H1 (cell line): Measurements from ENCODE around the gene OR11H7. TPM values are rescaled to one million over a fixed set of nuclear protein-coding genes. Genes with fewer than 3 reads are reported as not detected.

ENCODE experiments used
- CTCF ChIA-PET: fragments of 300-600 bp; sonication (Branson Sonifier 250); formaldehyde crosslinking; loops from one replicate; lab custom pipeline; 2021; ENCODE audit not compliant: partially characterized antibody; lab: Charles Lee
- POLR2A ChIA-PET: fragments of 300-600 bp; sonication (Branson Sonifier 250); formaldehyde crosslinking; loops from one replicate; lab custom pipeline; 2021; ENCODE audit warnings: inconsistent platforms; ENCODE audit not compliant: partially characterized antibody; lab: Charles Lee
- DNase-seq, 2 experiments: peaks; one replicate each; pipeline versions ENCODE4 v3.0.0 to v3.0.0-alpha.2; 2010 to 2022; ENCODE audit warnings: low spot score in 2 of 2, low read depth in 1 of 2, mixed read lengths in 1 of 2
- FAIRE-seq: peaks from 2 replicates; lab custom pipeline; 2011; peaks lifted over from hg19 to GRCh38; lab: Jason Lieb, UNC
- H2AFZ ChIP-seq: 2 replicates; pipeline ENCODE4 v1.8.1; 2012; ENCODE audit warnings: low read length, inconsistent platforms
- H2AK5ac ChIP-seq: 2 replicates; pipeline ENCODE4 v1.6.1; 2013; ENCODE audit warnings: low read depth, low read length
- H2BK120ac ChIP-seq: replicated peaks from 2 replicates; pipeline ENCODE3; 2013; ENCODE audit warnings: low read depth, low read length, inconsistent platforms
- H2BK12ac ChIP-seq: 2 replicates; pipeline ENCODE4 v1.6.1; 2013; ENCODE audit warnings: low read depth, low read length
- H2BK15ac ChIP-seq: 2 replicates; pipeline ENCODE4 v1.6.1; 2013; ENCODE audit warnings: low read length
- H2BK20ac ChIP-seq: 2 replicates; pipeline ENCODE4 v1.6.1; 2013; ENCODE audit warnings: low read length
- H2BK5ac ChIP-seq: 2 replicates; pipeline ENCODE4 v1.6.1; 2013; ENCODE audit warnings: low read depth, low read length
- H3K14ac ChIP-seq: 2 replicates; pipeline ENCODE4 v1.6.1; 2013; ENCODE audit warnings: inconsistent platforms; ENCODE audit not compliant: insufficient read length
- H3K18ac ChIP-seq: 2 replicates; pipeline ENCODE4 v1.6.1; 2013; ENCODE audit warnings: low read length; ENCODE audit errors: extremely low read depth
- H3K23ac ChIP-seq: 2 replicates; pipeline ENCODE4 v1.6.1; 2013; ENCODE audit warnings: inconsistent platforms; ENCODE audit not compliant: insufficient read length
- H3K23me2 ChIP-seq: 2 replicates; pipeline ENCODE4 v1.6.1; 2013; ENCODE audit warnings: low read depth, low read length
- H3K27ac ChIP-seq: 2 replicates; pipeline ENCODE4 v1.6.1; 2011; ENCODE audit warnings: low read depth, low read length, inconsistent platforms
- H3K27me3 ChIP-seq, 4 experiments: replicated peaks in 1 of 4; 1 replicate in 1 of 4; 2 replicates in 3 of 4; pipeline versions ENCODE4 v1.6.1 to v1.8.1; 2011 to 2013; ENCODE audit warnings: low read length in 3 of 4, mild to moderate bottlenecking in 3 of 4, inconsistent platforms in 2 of 4, mixed read lengths in 2 of 4, moderate library complexity in 1 of 4; ENCODE audit not compliant: control insufficient read depth in 3 of 4, insufficient read depth in 3 of 4; ENCODE audit errors: extremely low read depth in 1 of 4
- H3K36me3 ChIP-seq, 4 experiments: 2 replicates each; pipeline versions ENCODE4 v1.6.1 to v1.8.1; 2011 to 2013; ENCODE audit warnings: mild to moderate bottlenecking in 4 of 4, low read length in 3 of 4, moderate library complexity in 2 of 4, control low read depth in 1 of 4, inconsistent platforms in 1 of 4; ENCODE audit not compliant: insufficient read depth in 4 of 4, control insufficient read depth in 2 of 4
- H3K4ac ChIP-seq: replicated peaks from 2 replicates; pipeline ENCODE3; 2013; ENCODE audit warnings: low read length, low read depth, mixed read lengths, inconsistent platforms; ENCODE audit not compliant: insufficient read length
- H3K4me1 ChIP-seq, 4 experiments: replicated peaks in 1 of 4; 1 replicate in 1 of 4; 2 replicates in 3 of 4; pipeline versions ENCODE4 v1.6.1 to v1.8.1; 2011 to 2013; ENCODE audit warnings: low read length in 3 of 4, inconsistent platforms in 2 of 4, mixed read lengths in 1 of 4; ENCODE audit not compliant: insufficient read depth in 4 of 4, control insufficient read depth in 3 of 4
- H3K4me2 ChIP-seq, 2 experiments: 2 replicates each; pipeline versions ENCODE4 v1.6.1 to v1.8.1; 2011 to 2013; ENCODE audit warnings: low read depth in 2 of 2, low read length in 2 of 2, control low read depth in 1 of 2, inconsistent platforms in 1 of 2, mild to moderate bottlenecking in 1 of 2; ENCODE audit not compliant: insufficient read depth in 1 of 2
- H3K4me3 ChIP-seq, 4 experiments: fragments of 200-600, 300-600 bp in 1 of 4; sonication (generic), shearing (Covaris generic), sonication (Bioruptor Twin) in 1 of 4; 2 replicates each; pipeline versions ENCODE4 v1.5.1 to v1.8.1; 2011 to 2016; ENCODE audit warnings: low read length in 4 of 4, low read depth in 3 of 4, control low read depth in 2 of 4, inconsistent platforms in 2 of 4, mild to moderate bottlenecking in 2 of 4, mixed read lengths in 1 of 4, moderate library complexity in 1 of 4; ENCODE audit not compliant: insufficient read depth in 2 of 4; ENCODE audit errors: extremely low read depth in 1 of 4
- H3K56ac ChIP-seq: replicated peaks from 2 replicates; pipeline ENCODE3; 2013; ENCODE audit warnings: low read depth, mild to moderate bottlenecking, mixed read lengths, low read length, inconsistent platforms; ENCODE audit not compliant: insufficient read length
- H3K79me1 ChIP-seq: 2 replicates; pipeline ENCODE4 v1.6.1; 2013; ENCODE audit warnings: low read depth, low read length, control low read depth
- H3K79me2 ChIP-seq, 2 experiments: 2 replicates each; pipeline versions ENCODE4 v1.6.1 to v1.8.1; 2012 to 2013; ENCODE audit warnings: low read length in 2 of 2, mild to moderate bottlenecking in 2 of 2, inconsistent platforms in 1 of 2; ENCODE audit not compliant: insufficient read depth in 2 of 2, control insufficient read depth in 1 of 2
- H3K9ac ChIP-seq, 4 experiments: replicated peaks in 1 of 4; 1 replicate in 1 of 4; 2 replicates in 3 of 4; pipeline versions ENCODE4 v1.6.1 to v1.8.1; 2011 to 2013; ENCODE audit warnings: low read depth in 3 of 4, low read length in 3 of 4, control low read depth in 2 of 4, mild to moderate bottlenecking in 2 of 4, moderate library complexity in 2 of 4, inconsistent platforms in 1 of 4; ENCODE audit errors: extremely low read depth in 1 of 4
- H3K9me3 ChIP-seq, 2 experiments: 2 replicates each; pipeline versions ENCODE4 v1.6.1 to v1.8.1; 2012 to 2013; ENCODE audit warnings: mild to moderate bottlenecking in 2 of 2, moderate library complexity in 2 of 2, control low read depth in 1 of 2, inconsistent platforms in 1 of 2, low read depth in 1 of 2, low read length in 1 of 2, mixed read lengths in 1 of 2; ENCODE audit not compliant: insufficient read depth in 2 of 2
- H4K20me1 ChIP-seq, 2 experiments: replicated peaks in 1 of 2; 2 replicates each; pipeline versions ENCODE3 to v1.8.1; 2011 to 2013; ENCODE audit warnings: inconsistent platforms in 2 of 2, low read length in 2 of 2, mild to moderate bottlenecking in 1 of 2; ENCODE audit not compliant: insufficient read depth in 2 of 2, control insufficient read depth in 1 of 2
- H4K5ac ChIP-seq: 2 replicates; pipeline ENCODE4 v1.6.1; 2013; ENCODE audit warnings: low read length, low read depth, mixed read lengths, inconsistent platforms; ENCODE audit not compliant: insufficient read length
- H4K8ac ChIP-seq: 2 replicates; pipeline ENCODE4 v1.8.0; 2013; ENCODE audit warnings: mild to moderate bottlenecking, moderate library complexity, low read length, inconsistent platforms; ENCODE audit not compliant: insufficient read depth; ENCODE audit errors: extremely low read depth
- H4K91ac ChIP-seq: replicated peaks from 2 replicates; pipeline ENCODE3; 2013; ENCODE audit warnings: low read length, mixed read lengths, inconsistent platforms; ENCODE audit not compliant: insufficient read length
- EP300 ChIP-seq, 2 experiments: IDR thresholded peaks; 1 replicate in 1 of 2; 2 replicates in 1 of 2; pipeline ENCODE4 v1.6.1; 2011 to 2012; ENCODE audit warnings: low read depth in 2 of 2, low read length in 2 of 2, mild to moderate bottlenecking in 2 of 2, borderline replicate concordance in 1 of 2, inconsistent platforms in 1 of 2, moderate library complexity in 1 of 2
- HDAC2 ChIP-seq, 2 experiments: fragments of 300-600 bp in 1 of 2; sonication (generic) in 1 of 2; IDR thresholded peaks; 2 replicates each; pipeline ENCODE4 v1.6.1; 2011 to 2012; ENCODE audit warnings: low read depth in 2 of 2, low read length in 2 of 2, mild to moderate bottlenecking in 2 of 2, moderate library complexity in 2 of 2, borderline replicate concordance in 1 of 2, inconsistent platforms in 1 of 2
- HDAC6 ChIP-seq: IDR thresholded peaks from one replicate; pipeline ENCODE4 v1.7.1; 2012; ENCODE audit warnings: low read depth, mild to moderate bottlenecking, inconsistent platforms, low read length, moderate library complexity
- KDM1A ChIP-seq: fragments of 200-600, 300-600 bp; sonication (generic); IDR thresholded peaks from 2 replicates; pipeline ENCODE4 v1.7.1; 2016; ENCODE audit warnings: mild to moderate bottlenecking, low read length, borderline replicate concordance
- KDM4A ChIP-seq: IDR thresholded peaks from one replicate; pipeline ENCODE4 v1.7.1; 2012; ENCODE audit warnings: low read depth, mild to moderate bottlenecking, moderate library complexity, low read length, inconsistent platforms; ENCODE audit not compliant: severe bottlenecking
- KDM5A ChIP-seq: fragments of 200-600 bp; IDR thresholded peaks from 2 replicates; pipeline ENCODE4 v1.7.1; 2012; ENCODE audit warnings: mild to moderate bottlenecking, low read length, inconsistent platforms, mixed read lengths
- NRF1 ChIP-seq: IDR thresholded peaks from 2 replicates; pipeline ENCODE4 v1.6.1; 2011; ENCODE audit warnings: mild to moderate bottlenecking, low read depth, low read length, improper control_type of control experiment
- POLR2A ChIP-seq, 2 experiments: IDR thresholded peaks; 1 replicate in 1 of 2; 2 replicates in 1 of 2; pipeline ENCODE4 v1.6.1; 2011; ENCODE audit warnings: low read depth in 2 of 2, low read length in 2 of 2, mild to moderate bottlenecking in 2 of 2; ENCODE audit errors: control extremely low read depth in 1 of 2
- RAD21 ChIP-seq, 2 experiments: IDR thresholded peaks in 1 of 2; conservative IDR thresholded peaks in 1 of 2; 2 replicates each; pipeline ENCODE4 v1.6.1; 2011; ENCODE audit warnings: low read depth in 2 of 2, low read length in 2 of 2, improper control_type of control experiment in 1 of 2, inconsistent platforms in 1 of 2, mild to moderate bottlenecking in 1 of 2, moderate library complexity in 1 of 2
- RBBP5 ChIP-seq: IDR thresholded peaks from 2 replicates; pipeline ENCODE4 v1.7.1; 2012; ENCODE audit warnings: low read depth, mild to moderate bottlenecking, inconsistent platforms, low read length, moderate library complexity, borderline replicate concordance
- RXRA ChIP-seq: IDR thresholded peaks from 2 replicates; pipeline ENCODE4 v1.6.1; 2011; ENCODE audit warnings: low read depth, mild to moderate bottlenecking, low read length, moderate library complexity; ENCODE audit not compliant: insufficient read depth
- SIRT6 ChIP-seq: IDR thresholded peaks from one replicate; pipeline ENCODE4 v1.7.1; 2012; ENCODE audit warnings: low read length, inconsistent platforms
- WGBS, 2 experiments: shearing (Covaris generic) in 1 of 2; methylation state at CpG; one replicate each; pipeline versions ENCODE4 v1.1.6 to v1.1.7; 2013 to 2015; ENCODE audit warnings: low lambda C conversion rate in 2 of 2, mixed read lengths in 2 of 2, inconsistent platforms in 1 of 2, low coverage in 1 of 2, missing lambda C conversion rate in 1 of 2; ENCODE audit not compliant: insufficient replicate concordance in 2 of 2, insufficient coverage in 1 of 2, insufficient read length in 1 of 2; ENCODE audit errors: extremely low coverage in 1 of 2, missing lambda C conversion rate in 1 of 2; 5-methylcytosine and 5-hydroxymethylcytosine counted together
- polyA plus RNA-seq, 7 experiments: library from polyadenylated mRNA; depleted of rRNA in 3 of 7; stranded (reverse) in 5 of 7; unstranded in 2 of 7; fragments of >200 nt in 5 of 7; fragments of 200-250 nt in 2 of 7; gene quantifications; 1 replicate in 5 of 7; 2 replicates in 1 of 7; 4 replicates in 1 of 7; pipeline versions ENCODE4 v1.2.1 to v1.2.3, GENCODE V29; 2011 to 2013; ENCODE audit warnings: missing spikeins in 2 of 7, mixed read lengths in 2 of 7
- total RNA-seq: library from RNA; stranded (reverse); fragmentation: NEBNext Ultra II Directional; extraction: Animal tissue kit (Norgen Biotek cat#: 25700); gene quantifications from 2 replicates; pipeline ENCODE4 v1.2.1, GENCODE V29; 2021
- TF ChIP-seq, protein P1 (sequence below): IDR thresholded peaks from 2 replicates; pipeline ENCODE4 v1.6.1; 2011; ENCODE audit warnings: low read length, improper control_type of control experiment

Gene OR11H7
- total and polyA plus RNA-seq, 2 of the 8 experiments (the other 6 are each of a cell fraction or from before 2014, with no cell fraction given): not detected

DNA sequence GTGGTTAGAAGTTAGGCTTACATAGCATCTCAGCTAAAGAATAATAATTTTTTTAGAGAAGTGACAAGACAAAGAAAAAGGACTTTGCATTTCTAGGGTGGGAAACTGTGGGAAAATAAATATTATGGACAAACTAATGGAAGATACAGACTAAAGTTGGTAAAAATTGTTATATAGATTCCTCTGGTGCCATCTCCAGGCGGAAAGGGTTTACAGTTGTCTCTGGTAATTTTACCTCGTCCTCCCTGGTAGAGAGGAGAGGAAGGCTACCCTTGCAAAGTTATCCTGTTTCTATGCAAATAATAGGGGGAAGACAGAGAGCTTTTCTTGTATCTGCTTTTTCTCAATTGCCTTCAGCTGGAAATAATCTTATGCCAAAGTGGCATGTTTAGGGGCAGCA is 32.9 kb upstream of the OR11H7 start:
- Histone ChIP-seq H4K20me1 (no peaks in the 10 kb centered on the region), H2AFZ (no peak overlapping the region), H3K27ac (no peak overlapping the region), H3K4ac (no peak overlapping the region), H2AK5ac (no peak overlapping the region), H4K91ac (no peak overlapping the region), H3K9me3 (peaks cover 56 to 78% of the 10 kb centered on the region in 2 experiments), H2BK120ac (no peak overlapping the region), H3K14ac (no peak overlapping the region), H4K5ac (no peak overlapping the region), H3K4me3 (no peak overlapping the region), H3K23ac (no peak overlapping the region), H3K9ac (no peak overlapping the region), H3K56ac (no peak overlapping the region), H2BK20ac (no peak overlapping the region), H2BK15ac (no peak overlapping the region), H3K4me1 (no peaks in the 10 kb centered on the region), H2BK5ac (no peak overlapping the region), H3K79me1 (no peaks in the 10 kb centered on the region), H3K27me3 (no peaks in the 10 kb centered on the region), H3K4me2 (no peak overlapping the region), H4K8ac (no peak overlapping the region), H3K23me2 (no peaks in the 10 kb centered on the region), H3K36me3 (no peaks in the 10 kb centered on the region), H3K79me2 (no peaks in the 10 kb centered on the region), H3K18ac (no peak overlapping the region), H2BK12ac (no peak overlapping the region)
- POLR2A ChIA-PET: no interaction called here
- CTCF ChIA-PET: no interaction called here
- 45% methylated on average over 2 of the region's 2 CpGs; no CpG with 5 or more reads in 1 of the 2 experiments for WGBS, 2 experiments
- DNase-seq (no peak), FAIRE-seq (no peak)
- TF ChIP-seq RBBP5 (no peak), RXRA (no peak), KDM1A (no peak), POLR2A (IDR thresholded peaks at IDR 0.05; ENCODE audit: control extremely low read depth in 1 of 2, low read depth in 2 of 2, low read length in 2 of 2) (no peak), HDAC6 (no peak), KDM5A (no peak), HDAC2 (IDR thresholded peaks at IDR 0.05; ENCODE audit: borderline replicate concordance in 1 of 2, low read depth in 2 of 2, low read length in 2 of 2) (no peak), NRF1 (no peak), EP300 (IDR thresholded peaks at IDR 0.05; ENCODE audit: borderline replicate concordance in 1 of 2, low read depth in 2 of 2, low read length in 2 of 2) (no peak), KDM4A (no peak), RAD21 (IDR thresholded peaks at IDR 0.05 in 1 of 2, conservative IDR thresholded peaks at IDR 0.05 in 1 of 2; ENCODE audit: low read depth in 2 of 2, low read length in 2 of 2) (no peak), SIRT6 (no peak)
- TF ChIP-seq, protein P1, sequence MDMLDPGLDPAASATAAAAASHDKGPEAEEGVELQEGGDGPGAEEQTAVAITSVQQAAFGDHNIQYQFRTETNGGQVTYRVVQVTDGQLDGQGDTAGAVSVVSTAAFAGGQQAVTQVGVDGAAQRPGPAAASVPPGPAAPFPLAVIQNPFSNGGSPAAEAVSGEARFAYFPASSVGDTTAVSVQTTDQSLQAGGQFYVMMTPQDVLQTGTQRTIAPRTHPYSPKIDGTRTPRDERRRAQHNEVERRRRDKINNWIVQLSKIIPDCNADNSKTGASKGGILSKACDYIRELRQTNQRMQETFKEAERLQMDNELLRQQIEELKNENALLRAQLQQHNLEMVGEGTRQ: no peak
